Measurements from ENCODE around the gene GNAT3. TPM values are rescaled to one million over a fixed set of nuclear protein-coding genes. Genes with fewer than 3 reads are reported as not detected.

The GNAT3 gene
- total RNA-seq, 1 experiment from 2014 or later: not detected

DNA sequence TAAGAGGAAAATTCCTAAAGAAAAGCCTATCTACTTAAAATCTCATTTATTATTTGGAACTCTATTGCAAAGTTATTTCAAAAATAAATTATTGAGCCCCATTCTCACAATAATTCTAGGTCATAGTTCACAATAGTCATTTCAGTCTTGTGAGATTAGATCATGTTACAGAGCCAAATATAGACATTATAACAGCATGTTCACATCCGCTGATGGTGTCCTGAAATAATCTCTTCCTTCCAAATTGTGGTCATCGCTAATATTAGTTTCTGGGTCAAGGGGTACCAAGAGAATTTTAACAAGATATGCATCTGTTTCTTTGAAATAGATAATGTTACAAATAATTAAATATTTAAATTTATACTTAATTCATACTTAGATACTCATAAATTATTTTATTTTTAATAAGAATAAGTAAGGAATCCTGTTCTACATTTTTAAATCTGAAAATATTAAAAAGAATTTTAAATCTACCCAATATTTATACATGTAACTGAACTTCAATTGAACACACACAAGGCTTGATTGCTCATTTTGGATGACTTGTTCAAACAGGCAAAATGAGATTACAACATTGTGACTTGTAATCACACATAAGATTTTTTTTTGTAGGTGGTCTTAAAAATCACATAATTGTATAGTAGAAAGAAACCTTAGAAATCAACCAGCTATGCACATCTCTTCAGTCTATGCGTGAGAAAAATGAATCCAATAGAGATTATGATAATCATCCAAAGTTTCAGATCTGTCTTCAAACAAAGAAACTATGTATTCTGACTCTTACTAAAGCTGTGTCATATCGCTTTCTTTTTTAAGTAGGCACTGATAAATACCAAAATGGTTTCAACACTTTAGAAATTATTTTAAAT, 13.1 kb downstream of the GNAT3 start:
- Histone ChIP-seq H3K9me2 (ENCODE audit: insufficient read depth) (no peaks in the 10 kb centered on the region), H3K36me3 (ENCODE audit: low read depth) (no peaks in the 10 kb centered on the region), H4K20me1 (ENCODE audit: insufficient read depth) (no peaks in the 10 kb centered on the region), H3F3A (ENCODE audit: insufficient read depth, low read depth) (peaks cover 3% of the 10 kb centered on the region; the same call in 1 of the 2 replicates), H3K9me3 (ENCODE audit: insufficient read depth, low read depth) (no peaks in the 10 kb centered on the region), H3K4me3 (peak overlapping the region; percentile 1; the same call in 1 of the 2 replicates), H3K27me3 (ENCODE audit: insufficient read depth, low read depth) (no peaks in the 10 kb centered on the region), H3K27ac (peak overlapping the region; percentile 69), H3K4me2 (peak overlapping the region; percentile 41; the same call in 1 of the 2 replicates), H3K79me2 (ENCODE audit: low read depth) (no peaks in the 10 kb centered on the region), H3K4me1 (replicated peaks; ENCODE audit: insufficient read depth) (peaks cover 25% of the 10 kb centered on the region), H2AFZ (0 out of 2 replicates have a peak overlapping the region, but pooled peaks have one; percentile 7)
- POLR2A ChIA-PET (ENCODE audit: unreplicated experiment): no interaction called here
- CTCF ChIA-PET: interaction anchor here (0.5 kb wide), 1 partner anchor 970 kb away, joined by 3 read pairs; no protein-coding TSS in a partner anchor
- no TSS peak for BruUV-seq (replicated peaks)
- TF ChIP-seq, protein P1, sequence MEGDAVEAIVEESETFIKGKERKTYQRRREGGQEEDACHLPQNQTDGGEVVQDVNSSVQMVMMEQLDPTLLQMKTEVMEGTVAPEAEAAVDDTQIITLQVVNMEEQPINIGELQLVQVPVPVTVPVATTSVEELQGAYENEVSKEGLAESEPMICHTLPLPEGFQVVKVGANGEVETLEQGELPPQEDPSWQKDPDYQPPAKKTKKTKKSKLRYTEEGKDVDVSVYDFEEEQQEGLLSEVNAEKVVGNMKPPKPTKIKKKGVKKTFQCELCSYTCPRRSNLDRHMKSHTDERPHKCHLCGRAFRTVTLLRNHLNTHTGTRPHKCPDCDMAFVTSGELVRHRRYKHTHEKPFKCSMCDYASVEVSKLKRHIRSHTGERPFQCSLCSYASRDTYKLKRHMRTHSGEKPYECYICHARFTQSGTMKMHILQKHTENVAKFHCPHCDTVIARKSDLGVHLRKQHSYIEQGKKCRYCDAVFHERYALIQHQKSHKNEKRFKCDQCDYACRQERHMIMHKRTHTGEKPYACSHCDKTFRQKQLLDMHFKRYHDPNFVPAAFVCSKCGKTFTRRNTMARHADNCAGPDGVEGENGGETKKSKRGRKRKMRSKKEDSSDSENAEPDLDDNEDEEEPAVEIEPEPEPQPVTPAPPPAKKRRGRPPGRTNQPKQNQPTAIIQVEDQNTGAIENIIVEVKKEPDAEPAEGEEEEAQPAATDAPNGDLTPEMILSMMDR (conservative IDR thresholded peaks at IDR 0.05): no peak
- TF ChIP-seq EZH2 (IDR thresholded peaks at IDR 0.05; ENCODE audit: low read depth): no peak
- intact Hi-C loops (cut with micrococcal nuclease; ENCODE audit: unreplicated experiment): loop anchor here (1.0 to 2.0 kb wide), 3 partner anchors 18 to 66 kb away; no protein-coding TSS in a partner anchor
- DNase-seq: no peak

DNA sequence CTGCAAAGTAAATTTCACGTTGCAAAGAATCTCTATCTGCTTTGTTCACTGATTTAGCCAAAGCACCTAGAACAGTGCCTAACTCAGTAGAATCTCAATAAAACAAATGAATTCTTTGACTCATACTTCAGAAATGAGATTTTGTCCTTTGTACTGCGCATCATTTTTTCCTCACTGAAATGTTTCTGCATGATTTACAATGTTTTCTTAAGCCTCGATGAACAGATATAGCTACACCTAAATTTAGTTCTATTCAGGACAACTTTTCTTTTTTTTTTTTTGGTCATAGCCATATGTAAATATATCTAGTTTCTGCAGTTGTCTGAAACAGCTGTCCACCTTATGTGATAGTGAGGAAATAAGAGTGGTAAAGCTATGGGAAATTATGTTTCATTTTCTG, 15.3 kb downstream of the GNAT3 start:
- ChIA-PET CTCF (no interaction called here), POLR2A (ENCODE audit: unreplicated experiment) (no interaction called here)
- no peaks in the 10 kb centered on the region for H3K36me3 ChIP-seq (ENCODE audit: low read depth)
- H3K27me3 ChIP-seq (ENCODE audit: insufficient read depth, low read depth): no peaks in the 10 kb centered on the region
- H3K4me2 ChIP-seq: no peak overlapping the region
- no TSS peak for BruUV-seq (replicated peaks)
- no peak overlapping the region for H3K4me3 ChIP-seq
- peaks cover 25% of the 10 kb centered on the region for H3K4me1 ChIP-seq (replicated peaks; ENCODE audit: insufficient read depth)
- intact Hi-C loops (cut with micrococcal nuclease; ENCODE audit: unreplicated experiment): no loop called here
- H3K9me3 ChIP-seq (ENCODE audit: insufficient read depth, low read depth): no peaks in the 10 kb centered on the region
- H3K27ac ChIP-seq: no peak overlapping the region
- H3F3A ChIP-seq (ENCODE audit: insufficient read depth, low read depth): peaks cover 3% of the 10 kb centered on the region; the same call in 1 of the 2 replicates
- no peaks in the 10 kb centered on the region for H4K20me1 ChIP-seq (ENCODE audit: insufficient read depth)
- TF ChIP-seq, protein P1 (conservative IDR thresholded peaks at IDR 0.05): no peak
- TF ChIP-seq EZH2 (IDR thresholded peaks at IDR 0.05; ENCODE audit: low read depth): no peak
- DNase-seq: no peak
- no peaks in the 10 kb centered on the region for H3K79me2 ChIP-seq (ENCODE audit: low read depth)
- no peak overlapping the region for H2AFZ ChIP-seq
- H3K9me2 ChIP-seq (ENCODE audit: insufficient read depth): no peaks in the 10 kb centered on the region

DNA sequence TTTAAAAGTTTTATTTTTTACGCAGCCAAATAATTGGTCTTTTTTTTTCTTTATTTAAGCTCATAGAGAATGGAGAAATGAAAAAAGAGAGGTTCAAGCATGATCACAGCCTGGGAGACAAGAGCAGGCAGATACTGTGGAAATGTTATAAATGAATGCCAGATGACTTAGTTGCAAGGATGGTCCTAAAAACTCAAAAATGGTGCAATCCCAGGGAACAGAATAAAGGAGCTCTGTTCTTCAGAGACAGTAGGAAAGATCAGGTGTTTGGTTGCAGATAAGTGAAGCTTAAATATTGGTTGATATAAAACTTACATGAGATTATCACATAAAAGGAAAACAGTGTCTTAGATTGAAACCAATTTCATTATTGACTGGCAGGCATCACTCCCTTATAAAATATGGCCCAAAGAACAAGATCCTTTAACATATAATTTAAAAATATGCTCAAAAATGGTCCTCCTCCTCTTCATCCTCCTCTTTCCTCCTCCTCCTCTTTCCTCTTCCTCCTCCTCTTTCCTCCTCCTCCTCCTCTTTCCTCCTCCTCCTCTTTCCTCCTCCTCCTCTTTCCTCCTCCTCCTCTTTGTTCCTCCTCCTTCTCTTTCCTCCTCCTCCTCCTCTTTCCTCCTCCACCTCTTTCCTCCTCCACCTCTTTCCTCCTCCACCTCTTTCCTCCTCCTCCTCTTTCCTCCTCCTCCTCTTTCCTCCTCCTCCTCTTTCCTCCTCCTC, 18.6 kb downstream of the GNAT3 start:
- POLR2A ChIA-PET (ENCODE audit: unreplicated experiment): no interaction called here
- Histone ChIP-seq H3K79me2 (ENCODE audit: low read depth) (no peaks in the 10 kb centered on the region), H3K4me2 (no peak overlapping the region), H4K20me1 (ENCODE audit: insufficient read depth) (no peaks in the 10 kb centered on the region), H3K4me3 (no peak overlapping the region), H3K27me3 (ENCODE audit: insufficient read depth, low read depth) (no peaks in the 10 kb centered on the region), H2AFZ (no peak overlapping the region), H3K27ac (no peak overlapping the region), H3F3A (ENCODE audit: insufficient read depth, low read depth) (no peaks in the 10 kb centered on the region), H3K9me2 (ENCODE audit: insufficient read depth) (no peaks in the 10 kb centered on the region), H3K36me3 (ENCODE audit: low read depth) (no peaks in the 10 kb centered on the region), H3K9me3 (ENCODE audit: insufficient read depth, low read depth) (no peaks in the 10 kb centered on the region), H3K4me1 (replicated peaks; ENCODE audit: insufficient read depth) (peaks cover 6% of the 10 kb centered on the region)
- TF ChIP-seq, protein P1 (conservative IDR thresholded peaks at IDR 0.05): no peak
- no peak for TF ChIP-seq EZH2 (IDR thresholded peaks at IDR 0.05; ENCODE audit: low read depth)
- no peak for DNase-seq
- CTCF ChIA-PET: no interaction called here
- no TSS peak for BruUV-seq (replicated peaks)
- intact Hi-C loops (cut with micrococcal nuclease; ENCODE audit: unreplicated experiment): no loop called here
